ENCODE data around the gene GNAS-AS1.

GRCh38 chr20:58890518-58891085, 39.9 kb upstream of the GNAS-AS1 start:
- no peak for TF ChIP-seq CTCF (IDR thresholded peaks at IDR 0.05)
- no peak for TF ChIP-seq POLR2A (IDR thresholded peaks at IDR 0.05)
